ENCODE results near the gene PAN3.

- no peak for TF ChIP-seq CTCF (IDR thresholded peaks at IDR 0.05; ENCODE audit: insufficient read depth, low read length)
- no peak for TF ChIP-seq POLR2AphosphoS5 (IDR thresholded peaks at IDR 0.05; ENCODE audit: low read depth)
- TF ChIP-seq, protein P1, sequence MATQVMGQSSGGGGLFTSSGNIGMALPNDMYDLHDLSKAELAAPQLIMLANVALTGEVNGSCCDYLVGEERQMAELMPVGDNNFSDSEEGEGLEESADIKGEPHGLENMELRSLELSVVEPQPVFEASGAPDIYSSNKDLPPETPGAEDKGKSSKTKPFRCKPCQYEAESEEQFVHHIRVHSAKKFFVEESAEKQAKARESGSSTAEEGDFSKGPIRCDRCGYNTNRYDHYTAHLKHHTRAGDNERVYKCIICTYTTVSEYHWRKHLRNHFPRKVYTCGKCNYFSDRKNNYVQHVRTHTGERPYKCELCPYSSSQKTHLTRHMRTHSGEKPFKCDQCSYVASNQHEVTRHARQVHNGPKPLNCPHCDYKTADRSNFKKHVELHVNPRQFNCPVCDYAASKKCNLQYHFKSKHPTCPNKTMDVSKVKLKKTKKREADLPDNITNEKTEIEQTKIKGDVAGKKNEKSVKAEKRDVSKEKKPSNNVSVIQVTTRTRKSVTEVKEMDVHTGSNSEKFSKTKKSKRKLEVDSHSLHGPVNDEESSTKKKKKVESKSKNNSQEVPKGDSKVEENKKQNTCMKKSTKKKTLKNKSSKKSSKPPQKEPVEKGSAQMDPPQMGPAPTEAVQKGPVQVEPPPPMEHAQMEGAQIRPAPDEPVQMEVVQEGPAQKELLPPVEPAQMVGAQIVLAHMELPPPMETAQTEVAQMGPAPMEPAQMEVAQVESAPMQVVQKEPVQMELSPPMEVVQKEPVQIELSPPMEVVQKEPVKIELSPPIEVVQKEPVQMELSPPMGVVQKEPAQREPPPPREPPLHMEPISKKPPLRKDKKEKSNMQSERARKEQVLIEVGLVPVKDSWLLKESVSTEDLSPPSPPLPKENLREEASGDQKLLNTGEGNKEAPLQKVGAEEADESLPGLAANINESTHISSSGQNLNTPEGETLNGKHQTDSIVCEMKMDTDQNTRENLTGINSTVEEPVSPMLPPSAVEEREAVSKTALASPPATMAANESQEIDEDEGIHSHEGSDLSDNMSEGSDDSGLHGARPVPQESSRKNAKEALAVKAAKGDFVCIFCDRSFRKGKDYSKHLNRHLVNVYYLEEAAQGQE (IDR thresholded peaks at IDR 0.05; ENCODE audit: insufficient replicate concordance, low read depth) = no peak
- no peak for TF ChIP-seq GABPA (IDR thresholded peaks at IDR 0.05; ENCODE audit: low read depth)
- TF ChIP-seq SPI1 (IDR thresholded peaks at IDR 0.05; ENCODE audit: borderline replicate concordance, low read depth) = no peak
Observed at GRCh38 chr13:28286263-28286662, 147.9 kb downstream of the PAN3 start.
